ENCODE measurements around the gene ANGPTL8. TPM values are rescaled to one million over a fixed set of nuclear protein-coding genes. Genes with fewer than 3 reads are reported as not detected.

The ANGPTL8 gene
- total and polyA plus RNA-seq, 9 of the 15 experiments (the other 6 are each of a cell fraction or from before 2014, with no cell fraction given), result not detected

DNA sequence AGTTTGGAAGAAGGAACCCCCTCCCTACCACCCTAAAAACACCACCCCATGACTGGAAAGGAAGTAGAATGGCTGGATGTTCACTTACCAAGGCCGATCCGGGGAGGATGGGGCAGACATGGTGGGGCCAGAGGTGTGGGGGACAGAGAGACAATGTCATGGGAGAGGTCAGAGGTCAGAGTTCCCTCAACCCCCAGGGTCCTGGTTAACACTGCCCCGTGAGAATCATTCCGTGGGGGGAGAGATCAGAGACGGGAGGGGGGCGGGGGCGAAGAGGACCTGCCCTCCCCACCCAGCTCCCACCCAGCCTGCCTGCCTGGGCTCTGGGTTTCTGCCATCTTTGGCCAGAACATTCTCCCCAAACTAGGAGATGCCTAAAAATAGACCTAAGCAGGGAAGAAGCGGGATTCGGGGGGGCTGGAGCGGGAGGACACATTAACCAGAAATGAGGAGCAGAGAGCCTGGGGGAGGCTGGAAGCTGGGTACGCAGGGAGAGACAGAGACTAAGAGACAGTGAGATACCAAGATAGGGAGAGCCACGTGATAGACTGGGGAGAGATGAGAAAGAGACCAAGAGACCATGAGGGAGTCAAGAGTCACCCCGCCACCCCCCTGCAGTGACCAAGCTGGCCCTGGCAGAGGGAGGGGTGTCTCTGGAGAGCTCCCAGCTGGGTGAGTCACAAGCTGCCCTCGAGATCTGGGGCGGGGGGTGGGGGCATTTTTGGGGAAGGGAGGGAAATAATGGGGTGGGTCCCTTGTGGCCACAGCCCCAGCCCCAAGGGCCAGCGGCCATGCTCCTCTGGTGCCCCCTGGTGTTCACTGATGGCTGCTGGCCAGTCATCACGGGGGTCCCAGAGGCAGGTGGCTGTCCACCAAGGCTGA is 36.0 kb upstream of the ANGPTL8 start (continued):
- TF ChIP-seq, protein P1, sequence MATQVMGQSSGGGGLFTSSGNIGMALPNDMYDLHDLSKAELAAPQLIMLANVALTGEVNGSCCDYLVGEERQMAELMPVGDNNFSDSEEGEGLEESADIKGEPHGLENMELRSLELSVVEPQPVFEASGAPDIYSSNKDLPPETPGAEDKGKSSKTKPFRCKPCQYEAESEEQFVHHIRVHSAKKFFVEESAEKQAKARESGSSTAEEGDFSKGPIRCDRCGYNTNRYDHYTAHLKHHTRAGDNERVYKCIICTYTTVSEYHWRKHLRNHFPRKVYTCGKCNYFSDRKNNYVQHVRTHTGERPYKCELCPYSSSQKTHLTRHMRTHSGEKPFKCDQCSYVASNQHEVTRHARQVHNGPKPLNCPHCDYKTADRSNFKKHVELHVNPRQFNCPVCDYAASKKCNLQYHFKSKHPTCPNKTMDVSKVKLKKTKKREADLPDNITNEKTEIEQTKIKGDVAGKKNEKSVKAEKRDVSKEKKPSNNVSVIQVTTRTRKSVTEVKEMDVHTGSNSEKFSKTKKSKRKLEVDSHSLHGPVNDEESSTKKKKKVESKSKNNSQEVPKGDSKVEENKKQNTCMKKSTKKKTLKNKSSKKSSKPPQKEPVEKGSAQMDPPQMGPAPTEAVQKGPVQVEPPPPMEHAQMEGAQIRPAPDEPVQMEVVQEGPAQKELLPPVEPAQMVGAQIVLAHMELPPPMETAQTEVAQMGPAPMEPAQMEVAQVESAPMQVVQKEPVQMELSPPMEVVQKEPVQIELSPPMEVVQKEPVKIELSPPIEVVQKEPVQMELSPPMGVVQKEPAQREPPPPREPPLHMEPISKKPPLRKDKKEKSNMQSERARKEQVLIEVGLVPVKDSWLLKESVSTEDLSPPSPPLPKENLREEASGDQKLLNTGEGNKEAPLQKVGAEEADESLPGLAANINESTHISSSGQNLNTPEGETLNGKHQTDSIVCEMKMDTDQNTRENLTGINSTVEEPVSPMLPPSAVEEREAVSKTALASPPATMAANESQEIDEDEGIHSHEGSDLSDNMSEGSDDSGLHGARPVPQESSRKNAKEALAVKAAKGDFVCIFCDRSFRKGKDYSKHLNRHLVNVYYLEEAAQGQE (IDR thresholded peaks at IDR 0.05; ENCODE audit: borderline replicate concordance), result peak; percentile 74
- TF ChIP-seq, protein P1 (CRISPR knock-in tag; IDR thresholded peaks at IDR 0.05; ENCODE audit: low read depth), result no peak
- TF ChIP-seq RAD21 (CRISPR knock-in tag; conservative IDR thresholded peaks at IDR 0.05 in 1 of 2, IDR thresholded peaks at IDR 0.05 in 1 of 2) (peak; percentile 79 to 85), LCOR (CRISPR knock-in tag; IDR thresholded peaks at IDR 0.05) (peak; percentile 34; the same call in 1 of the 2 replicates)
- TF ChIP-seq, protein P2, sequence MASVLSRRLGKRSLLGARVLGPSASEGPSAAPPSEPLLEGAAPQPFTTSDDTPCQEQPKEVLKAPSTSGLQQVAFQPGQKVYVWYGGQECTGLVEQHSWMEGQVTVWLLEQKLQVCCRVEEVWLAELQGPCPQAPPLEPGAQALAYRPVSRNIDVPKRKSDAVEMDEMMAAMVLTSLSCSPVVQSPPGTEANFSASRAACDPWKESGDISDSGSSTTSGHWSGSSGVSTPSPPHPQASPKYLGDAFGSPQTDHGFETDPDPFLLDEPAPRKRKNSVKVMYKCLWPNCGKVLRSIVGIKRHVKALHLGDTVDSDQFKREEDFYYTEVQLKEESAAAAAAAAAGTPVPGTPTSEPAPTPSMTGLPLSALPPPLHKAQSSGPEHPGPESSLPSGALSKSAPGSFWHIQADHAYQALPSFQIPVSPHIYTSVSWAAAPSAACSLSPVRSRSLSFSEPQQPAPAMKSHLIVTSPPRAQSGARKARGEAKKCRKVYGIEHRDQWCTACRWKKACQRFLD (CRISPR knock-in tag; IDR thresholded peaks at IDR 0.05), result peak; percentile 56; the same call in 1 of the 2 replicates
- TF ChIP-seq, protein P3, sequence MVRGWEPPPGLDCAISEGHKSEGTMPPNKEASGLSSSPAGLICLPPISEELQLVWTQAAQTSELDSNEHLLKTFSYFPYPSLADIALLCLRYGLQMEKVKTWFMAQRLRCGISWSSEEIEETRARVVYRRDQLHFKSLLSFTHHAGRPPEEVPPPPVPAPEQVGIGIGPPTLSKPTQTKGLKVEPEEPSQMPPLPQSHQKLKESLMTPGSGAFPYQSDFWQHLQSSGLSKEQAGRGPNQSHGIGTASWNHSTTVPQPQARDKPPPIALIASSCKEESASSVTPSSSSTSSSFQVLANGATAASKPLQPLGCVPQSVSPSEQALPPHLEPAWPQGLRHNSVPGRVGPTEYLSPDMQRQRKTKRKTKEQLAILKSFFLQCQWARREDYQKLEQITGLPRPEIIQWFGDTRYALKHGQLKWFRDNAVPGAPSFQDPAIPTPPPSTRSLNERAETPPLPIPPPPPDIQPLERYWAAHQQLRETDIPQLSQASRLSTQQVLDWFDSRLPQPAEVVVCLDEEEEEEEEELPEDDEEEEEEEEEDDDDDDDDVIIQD (CRISPR knock-in tag; IDR thresholded peaks at IDR 0.05), result no peak

Data from K562 (cell line).